Omental fat pad (tissue), 4 donors: ENCODE results near the gene NDUFA3. TPM values are rescaled to one million over a fixed set of nuclear protein-coding genes. Genes with fewer than 3 reads are reported as not detected.

Experiments
- ATAC-seq: fragments of 150-250 bp; one replicate; pipeline ENCODE4 v1.9.1; 2016; ENCODE audit warnings: mild to moderate bottlenecking, moderate library complexity; ENCODE audit not compliant: low FRiP score
- DNase-seq: peaks from one replicate; pipeline ENCODE4 v3.0.0-alpha.2; 2019; ENCODE audit warnings: low spot score
- total RNA-seq, 4 donors: library from RNA; depleted of rRNA; stranded (reverse); fragments of >200 nt; gene quantifications; one replicate each; pipeline ENCODE4 v1.1.0, GENCODE V29; 2016
- TF ChIP-seq, protein P1 (sequence below), 3 donors: fragments of 450-650 bp; IDR thresholded peaks; one replicate each; pipeline ENCODE4 v1.5.1; 2016 to 2017; ENCODE audit warnings: antibody characterized with exemption in 3 of 3, mild to moderate bottlenecking in 3 of 3, moderate library complexity in 2 of 3

Gene NDUFA3
- total RNA-seq, 4 donors from 2014 or later = 7.1 to 33.0 (median 28.6) TPM

DNA sequence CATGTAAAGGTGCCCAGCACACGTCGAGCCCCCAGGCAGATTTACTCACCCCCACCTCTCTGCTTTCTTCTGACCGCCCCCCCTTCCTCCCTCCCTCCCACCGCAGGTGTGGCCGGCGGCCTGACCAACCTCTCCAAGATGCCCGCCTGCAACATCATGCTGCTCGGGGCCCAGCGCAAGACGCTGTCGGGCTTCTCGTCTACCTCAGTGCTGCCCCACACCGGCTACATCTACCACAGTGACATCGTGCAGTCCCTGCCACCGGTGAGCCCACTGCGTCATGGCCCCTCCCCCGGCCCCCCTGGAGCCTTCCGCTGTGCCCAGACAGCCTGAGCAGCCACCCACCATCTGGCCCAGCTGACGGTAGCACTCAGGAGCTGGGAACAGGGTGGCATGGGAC, 21.7 kb downstream of the NDUFA3 start:
- DNase-seq = no peak
- ATAC-seq = no peak
- TF ChIP-seq, protein P1, sequence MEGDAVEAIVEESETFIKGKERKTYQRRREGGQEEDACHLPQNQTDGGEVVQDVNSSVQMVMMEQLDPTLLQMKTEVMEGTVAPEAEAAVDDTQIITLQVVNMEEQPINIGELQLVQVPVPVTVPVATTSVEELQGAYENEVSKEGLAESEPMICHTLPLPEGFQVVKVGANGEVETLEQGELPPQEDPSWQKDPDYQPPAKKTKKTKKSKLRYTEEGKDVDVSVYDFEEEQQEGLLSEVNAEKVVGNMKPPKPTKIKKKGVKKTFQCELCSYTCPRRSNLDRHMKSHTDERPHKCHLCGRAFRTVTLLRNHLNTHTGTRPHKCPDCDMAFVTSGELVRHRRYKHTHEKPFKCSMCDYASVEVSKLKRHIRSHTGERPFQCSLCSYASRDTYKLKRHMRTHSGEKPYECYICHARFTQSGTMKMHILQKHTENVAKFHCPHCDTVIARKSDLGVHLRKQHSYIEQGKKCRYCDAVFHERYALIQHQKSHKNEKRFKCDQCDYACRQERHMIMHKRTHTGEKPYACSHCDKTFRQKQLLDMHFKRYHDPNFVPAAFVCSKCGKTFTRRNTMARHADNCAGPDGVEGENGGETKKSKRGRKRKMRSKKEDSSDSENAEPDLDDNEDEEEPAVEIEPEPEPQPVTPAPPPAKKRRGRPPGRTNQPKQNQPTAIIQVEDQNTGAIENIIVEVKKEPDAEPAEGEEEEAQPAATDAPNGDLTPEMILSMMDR (IDR thresholded peaks at IDR 0.05) = no peak

DNA sequence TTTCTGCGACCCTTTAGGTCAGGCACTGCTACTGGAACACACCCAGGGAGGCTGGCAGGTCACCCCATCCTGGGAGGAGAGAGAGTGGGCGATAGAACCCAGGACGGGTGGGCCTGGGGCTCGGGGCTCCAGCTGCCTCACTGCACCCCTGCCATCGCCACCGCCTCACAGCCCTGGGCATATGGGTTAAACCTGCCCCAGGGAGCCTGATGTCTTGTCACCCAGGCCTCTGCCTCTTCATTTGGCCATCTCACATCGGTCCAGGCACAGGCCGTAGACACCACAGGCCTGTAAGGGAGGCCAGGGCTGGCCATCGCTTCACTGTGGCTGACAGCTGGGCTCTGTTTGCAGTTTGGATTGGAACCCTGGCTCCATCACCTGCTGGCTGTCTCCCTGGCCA, 23.1 kb downstream of the NDUFA3 start:
- TF ChIP-seq, protein P1 (IDR thresholded peaks at IDR 0.05) = no peak
- DNase-seq = no peak
- no peak for ATAC-seq

- DNase-seq (no peak), ATAC-seq (no peak)
- TF ChIP-seq, protein P1 (IDR thresholded peaks at IDR 0.05) = no peak
Measured at GRCh38 chr19:54127688-54128440, 25.2 kb downstream of the NDUFA3 start.

DNA sequence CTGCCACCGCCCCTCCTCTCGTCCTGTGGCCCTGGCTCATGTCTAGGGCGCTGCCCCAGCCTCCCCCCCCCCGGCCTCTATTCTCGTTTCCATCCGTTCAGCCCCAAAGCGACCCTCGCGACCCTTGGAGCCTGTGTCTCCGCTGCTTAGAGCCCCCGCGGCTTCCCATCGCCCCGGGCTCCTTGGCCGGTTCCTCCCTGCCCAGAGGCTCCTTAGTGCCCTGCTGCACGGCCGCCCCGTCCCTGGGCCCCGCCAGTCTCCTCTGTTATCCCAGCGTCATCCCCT, 25.7 kb downstream of the NDUFA3 start:
- DNase-seq (no peak), ATAC-seq (no peak)
- TF ChIP-seq, protein P1 (IDR thresholded peaks at IDR 0.05) = no peak

DNA sequence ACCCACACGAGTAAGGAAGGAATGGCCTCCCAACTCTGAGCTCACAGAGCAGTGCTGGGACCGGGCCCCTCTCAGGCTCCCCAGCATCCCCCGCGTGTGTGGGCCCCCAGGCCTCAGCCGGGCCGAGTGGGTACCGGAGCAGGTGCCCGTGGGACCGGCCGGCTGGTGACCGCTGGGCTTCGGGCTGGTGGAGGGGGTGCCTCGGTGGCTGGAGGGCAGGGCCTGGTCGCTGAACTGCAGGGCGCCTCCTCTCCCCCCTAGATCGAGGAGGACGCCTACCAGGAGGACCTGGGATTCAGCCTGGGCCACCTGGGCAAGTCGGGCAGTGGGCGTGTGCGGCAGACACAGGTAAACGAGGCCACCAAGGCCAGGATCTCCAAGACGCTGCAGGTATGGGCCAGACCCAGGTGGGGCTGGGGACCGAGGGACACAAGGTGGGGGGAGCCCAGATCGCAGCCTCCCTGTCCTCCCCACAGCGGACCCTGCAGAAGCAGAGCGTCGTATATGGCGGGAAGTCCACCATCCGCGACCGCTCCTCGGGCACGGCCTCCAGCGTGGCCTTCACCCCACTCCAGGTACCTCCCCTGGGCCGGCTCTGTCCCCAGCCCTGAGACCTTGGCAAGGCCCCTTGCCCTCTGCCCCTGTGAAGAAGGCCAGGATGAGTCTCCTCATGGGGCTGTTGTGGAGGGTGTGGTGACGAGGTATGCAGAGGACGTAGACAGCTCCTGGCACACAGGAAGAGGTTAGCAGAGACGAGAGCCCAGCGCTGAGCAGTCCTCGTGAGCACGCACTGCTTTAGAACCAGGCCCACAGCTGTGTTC, 26.4 kb downstream of the NDUFA3 start:
- DNase-seq (no peak), ATAC-seq (no peak)
- TF ChIP-seq, protein P1 (IDR thresholded peaks at IDR 0.05) = no peak

- DNase-seq (no peak), ATAC-seq (no peak)
- TF ChIP-seq, protein P1 (IDR thresholded peaks at IDR 0.05) = no peak
Measured at GRCh38 chr19:54129617-54129996, 27.0 kb downstream of the NDUFA3 start.
